NCI-H526 (cell line): ENCODE data around the gene OSBP2.

ENCODE experiments used
- DNase-seq, 2 experiments: peaks; one replicate each; lab custom pipeline; 2025; lab: John Stamatoyannopoulos, UW

OSBP2 gene

DNA sequence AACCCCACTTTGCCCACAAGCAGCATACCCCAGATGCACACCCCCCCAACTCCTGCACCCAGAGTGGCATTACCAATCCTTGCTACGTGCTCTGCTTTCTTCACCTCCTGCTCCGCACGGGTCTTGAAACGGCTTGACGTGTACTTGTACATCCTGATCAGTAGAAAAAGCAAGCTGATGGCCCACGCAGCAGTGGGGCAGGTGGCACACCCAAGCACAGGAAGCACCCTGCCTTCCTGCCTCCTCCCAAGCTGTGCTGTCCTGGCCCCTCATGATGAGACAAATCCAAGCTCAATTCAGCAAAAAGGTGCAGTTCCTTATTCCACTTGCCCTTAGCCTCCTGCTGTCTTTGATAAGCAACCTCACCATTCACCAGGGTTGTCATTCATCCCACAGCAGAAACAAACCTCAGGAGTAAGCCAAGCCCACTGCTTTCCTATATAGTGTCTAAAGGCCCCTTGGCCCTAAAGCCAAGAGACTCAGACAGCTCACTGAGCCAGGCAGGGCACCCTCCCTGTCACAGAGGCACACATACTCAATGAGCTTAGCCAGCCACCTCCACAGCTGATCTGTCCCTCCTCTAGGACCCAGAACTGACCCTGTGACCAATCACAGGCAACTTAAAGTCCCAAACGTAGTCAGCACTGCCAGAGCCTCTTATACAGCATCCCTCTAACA, 246.2 kb downstream of the OSBP2 start:
- DNase-seq, result no peak

DNA sequence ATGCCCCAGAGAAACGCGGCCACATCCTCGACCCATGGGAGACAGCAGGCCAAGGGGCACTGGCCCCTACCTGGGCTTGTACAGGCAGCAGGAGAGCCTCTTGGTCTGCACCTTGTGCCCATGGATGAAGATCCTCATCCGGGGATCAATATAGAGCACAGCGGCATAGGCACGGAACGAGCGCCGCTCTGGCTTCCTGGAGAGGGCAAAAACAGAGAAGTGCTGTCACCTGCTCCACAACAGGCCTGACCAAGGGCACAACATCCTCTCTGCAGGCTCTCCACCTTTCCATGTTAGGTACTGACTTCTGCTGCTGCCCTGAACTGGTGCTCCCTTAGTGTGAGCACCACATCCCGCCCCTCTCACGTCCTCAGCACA, 246.7 kb downstream of the OSBP2 start:
- no peak for DNase-seq

DNA sequence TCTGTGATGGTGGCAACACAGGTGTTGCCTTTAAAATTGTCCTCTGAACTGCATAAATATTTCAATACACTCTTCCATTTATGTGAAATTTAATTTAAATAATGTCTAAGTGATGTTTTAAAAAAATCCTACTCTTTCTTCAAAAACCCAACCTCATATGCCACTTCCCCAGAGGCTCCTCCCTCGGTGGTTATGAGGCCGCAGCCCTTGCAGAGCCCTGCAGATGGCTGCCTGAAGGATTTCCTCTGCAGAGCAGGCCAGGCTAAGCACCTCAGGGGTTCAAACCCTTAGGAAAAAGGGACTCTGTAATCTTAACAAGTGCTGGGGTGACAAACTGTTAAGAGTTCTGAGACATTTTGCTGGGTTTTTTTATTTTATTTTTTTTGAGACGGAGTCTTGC, 248.7 kb downstream of the OSBP2 start:
- DNase-seq, result no peak

DNA sequence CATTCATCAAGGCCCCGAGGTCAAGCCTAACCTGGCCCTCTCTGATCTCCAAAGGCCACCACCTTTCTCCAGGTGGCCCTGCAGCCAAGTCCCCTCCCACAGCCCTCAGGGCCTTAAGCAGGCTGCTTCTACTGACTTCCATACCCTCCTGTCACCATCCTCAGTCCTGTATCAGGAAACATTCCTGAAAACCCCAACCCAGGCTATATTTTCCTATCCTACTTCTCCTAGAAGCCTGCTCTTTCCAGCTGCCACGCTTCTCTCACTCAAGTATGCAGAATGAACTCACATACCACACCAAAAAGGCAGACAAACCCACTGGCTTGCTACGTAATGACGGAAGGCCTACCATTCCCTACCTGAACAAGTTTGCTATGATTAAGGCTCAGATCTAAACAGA, 250.3 kb downstream of the OSBP2 start:
- no peak for DNase-seq

DNA sequence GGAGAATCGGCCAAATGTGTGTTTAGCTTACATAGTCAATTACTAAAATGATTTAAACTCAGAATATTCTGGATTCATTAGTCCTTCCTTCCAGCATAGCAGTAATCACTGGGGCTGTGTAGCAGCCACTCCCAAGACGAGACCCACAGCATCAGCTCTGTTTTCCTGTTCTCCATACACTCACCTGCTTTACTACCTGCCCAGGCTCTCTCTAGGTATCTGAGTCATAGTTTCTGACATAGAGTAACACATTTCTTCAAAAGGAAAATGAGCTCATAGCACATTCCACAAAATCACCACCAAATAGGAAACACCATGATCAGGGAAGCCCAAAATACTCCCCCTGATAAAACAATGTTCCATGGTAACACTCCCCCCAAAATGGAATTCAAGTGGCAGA, 251.0 kb downstream of the OSBP2 start:
- no peak for DNase-seq

DNA sequence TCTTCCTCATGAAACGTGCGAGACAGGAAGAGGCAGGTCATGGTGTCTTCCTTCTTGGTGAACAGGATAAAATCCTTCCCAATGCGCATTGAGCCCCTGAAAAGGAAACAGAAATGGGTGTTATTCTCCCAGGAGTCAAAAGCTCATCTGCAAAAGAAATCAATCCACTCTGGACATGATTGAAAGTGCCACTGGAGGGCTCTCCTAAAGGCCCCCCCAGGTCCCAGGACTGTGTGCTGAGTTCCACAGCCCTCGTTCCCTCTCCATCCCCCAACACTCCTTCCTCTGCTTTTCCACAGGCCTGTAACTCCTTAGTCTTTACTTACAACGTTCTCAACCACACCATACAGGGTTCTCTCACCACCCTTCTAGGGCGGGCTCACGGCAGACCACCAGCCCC, 251.7 kb downstream of the OSBP2 start:
- DNase-seq, result no peak

DNA sequence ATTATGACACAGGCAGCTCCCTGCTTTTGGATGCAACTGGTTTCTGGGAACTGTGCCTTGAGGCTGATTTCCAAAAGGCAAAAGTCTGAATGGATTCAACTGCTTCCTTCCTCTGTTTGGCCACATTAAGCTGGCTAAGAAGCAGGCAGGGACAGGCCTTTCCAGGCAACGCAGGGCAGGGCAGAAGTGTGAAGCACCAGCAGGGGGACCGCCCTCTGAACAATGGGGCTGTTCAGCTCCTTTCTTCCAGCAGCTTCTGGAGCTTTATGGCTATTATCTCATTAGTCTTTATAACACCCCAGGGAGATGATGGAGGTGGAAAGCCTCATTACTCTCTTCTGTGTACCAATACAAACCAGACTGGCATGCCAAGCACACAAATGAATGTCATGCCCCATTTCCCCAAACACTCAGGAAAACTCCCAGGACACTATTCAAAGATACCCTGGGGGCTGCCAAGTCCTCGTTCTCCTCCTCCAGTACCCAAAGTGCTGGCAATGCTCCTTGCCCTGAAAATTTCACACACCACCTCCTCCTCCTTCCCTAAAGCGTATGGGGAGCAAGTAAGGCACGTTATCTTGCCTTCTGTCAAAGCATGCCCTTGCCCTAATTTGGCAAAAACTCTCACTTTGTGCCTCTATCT, 252.6 kb downstream of the OSBP2 start:
- peak; percentile 82 to 86 for DNase-seq

DNA sequence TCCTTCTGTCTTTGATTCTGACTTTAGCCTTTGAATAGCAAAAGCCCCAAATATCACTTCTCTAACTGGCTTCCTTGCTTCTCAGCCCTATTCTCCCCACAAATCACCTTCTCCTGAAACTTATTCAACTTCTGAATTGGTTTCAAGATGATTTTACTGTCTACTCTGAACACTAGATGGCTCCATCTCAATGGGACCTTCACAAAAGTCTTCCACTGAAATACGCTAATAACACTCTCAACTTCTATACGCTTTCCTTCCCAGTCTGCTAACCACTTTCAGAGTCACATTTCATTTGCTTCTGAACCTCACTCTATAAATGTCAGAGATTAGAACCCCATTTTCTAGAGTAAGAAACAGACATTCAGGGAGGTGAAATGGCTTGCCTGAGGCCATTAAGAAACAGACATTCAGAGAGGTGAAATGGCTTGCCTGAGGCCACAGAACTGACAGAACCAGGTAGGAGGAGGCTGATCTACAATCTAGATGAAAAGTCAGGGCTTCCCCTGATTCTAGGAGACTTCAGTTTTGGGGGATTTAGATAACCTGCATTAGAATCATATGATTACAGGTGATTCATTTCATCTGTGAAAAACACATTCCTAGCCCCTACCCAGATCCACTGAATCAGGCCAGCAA, 253.3 kb downstream of the OSBP2 start:
- peak; percentile 24 to 40 for DNase-seq

DNA sequence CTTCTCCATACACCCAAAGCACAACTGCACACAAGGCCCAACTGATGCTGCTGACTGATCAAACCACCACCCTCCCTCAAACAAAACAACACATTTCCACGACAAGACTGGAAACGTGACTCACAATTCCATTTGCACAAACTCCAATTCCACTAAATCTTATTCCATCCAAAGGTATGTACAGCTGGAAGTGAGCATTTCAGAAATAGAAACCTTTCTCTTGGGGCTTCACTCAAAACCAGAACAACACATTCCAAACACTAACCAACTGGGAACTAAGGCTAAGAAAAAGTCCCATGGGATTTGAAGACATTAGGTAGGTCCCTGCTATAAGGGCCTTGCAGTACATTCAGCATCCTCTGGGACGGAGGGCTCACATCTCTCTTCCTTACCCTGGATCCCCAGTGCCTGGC, 254.3 kb downstream of the OSBP2 start:
- peak in 1 of 2 experiments; percentile 15 for DNase-seq

DNA sequence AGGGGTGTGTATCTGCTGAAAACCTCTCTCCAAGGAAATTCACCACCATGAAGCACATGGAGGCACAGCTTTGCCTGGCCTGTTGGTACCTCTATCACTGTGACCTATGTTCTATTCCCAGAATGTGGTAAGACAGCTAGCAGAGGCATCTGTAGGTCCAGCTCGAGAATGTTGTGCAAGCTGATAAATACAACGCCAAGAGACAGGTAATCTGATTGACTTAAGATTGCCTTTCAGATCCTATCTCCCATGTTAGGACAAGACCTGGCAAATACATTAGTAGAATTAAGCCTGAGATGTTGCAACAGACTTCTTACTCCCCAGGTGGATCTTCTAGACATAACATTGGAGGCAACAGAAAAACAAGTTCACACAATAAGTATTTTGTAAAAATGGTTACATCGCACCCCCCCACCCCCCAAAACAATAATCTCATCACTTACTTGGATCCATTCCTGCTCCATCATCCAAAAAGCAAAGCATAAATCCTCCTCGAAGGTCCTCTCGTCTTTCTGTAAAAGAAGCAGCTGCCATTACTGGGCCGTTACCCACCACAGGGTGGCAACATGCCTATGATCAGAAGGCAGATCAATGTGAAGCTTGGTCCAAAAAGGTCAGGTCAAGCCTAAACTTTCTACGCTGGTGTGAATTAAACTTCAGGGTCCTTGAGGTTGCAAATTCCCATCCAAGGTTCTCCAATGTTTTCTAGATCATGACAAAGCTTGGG, 255.4 kb downstream of the OSBP2 start:
- DNase-seq, result no peak

DNA sequence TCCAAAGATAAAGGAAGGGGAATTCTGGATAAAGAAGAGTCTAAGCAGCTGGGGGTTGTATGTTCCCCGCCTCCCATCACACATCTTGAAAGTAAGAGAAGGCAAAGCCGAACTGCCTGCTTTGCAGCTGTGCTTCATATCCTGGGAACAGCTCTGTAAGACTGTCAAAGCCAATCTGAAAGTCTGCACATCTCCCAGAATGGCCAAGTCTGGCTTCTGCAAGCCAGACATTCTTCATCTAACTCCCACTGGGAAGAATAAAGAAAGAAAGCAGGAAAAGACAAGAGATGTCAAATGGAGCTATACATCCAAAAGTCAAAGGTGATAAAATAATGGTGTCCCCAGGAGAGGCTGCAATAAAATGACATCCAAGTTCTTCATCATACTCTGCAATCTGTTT, 258.5 kb downstream of the OSBP2 start:
- no peak for DNase-seq

DNA sequence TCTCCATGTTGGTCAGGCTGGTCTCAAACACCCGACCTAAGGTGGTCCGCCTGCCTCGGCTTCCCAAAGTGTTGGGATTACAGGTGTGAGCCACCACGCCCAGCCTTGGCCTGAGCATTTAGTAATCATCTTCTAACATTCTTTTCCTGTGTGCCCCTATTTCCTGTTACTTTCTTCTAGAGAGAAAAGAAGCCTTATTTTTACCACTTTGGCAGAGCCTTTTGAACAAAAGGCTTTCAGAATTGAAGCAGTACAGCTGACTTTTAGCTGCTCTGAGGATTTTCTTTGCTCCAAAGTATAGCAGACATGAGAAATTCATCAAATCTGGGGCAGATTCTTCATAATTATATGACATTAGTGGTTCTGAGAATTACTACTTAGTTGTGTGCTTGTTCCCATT, 260.5 kb downstream of the OSBP2 start:
- DNase-seq, result no peak
